HG03280 (cell line): ENCODE measurements around the gene CRYL1.

ENCODE experiments used
- ATAC-seq: cut with Tn5 transposase; IDR thresholded peaks from one replicate; pipeline ENCODE4 v1.9.1; 2021; ENCODE audit warnings: mild to moderate bottlenecking, moderate library complexity; ENCODE audit not compliant: unreplicated experiment

Gene CRYL1

DNA sequence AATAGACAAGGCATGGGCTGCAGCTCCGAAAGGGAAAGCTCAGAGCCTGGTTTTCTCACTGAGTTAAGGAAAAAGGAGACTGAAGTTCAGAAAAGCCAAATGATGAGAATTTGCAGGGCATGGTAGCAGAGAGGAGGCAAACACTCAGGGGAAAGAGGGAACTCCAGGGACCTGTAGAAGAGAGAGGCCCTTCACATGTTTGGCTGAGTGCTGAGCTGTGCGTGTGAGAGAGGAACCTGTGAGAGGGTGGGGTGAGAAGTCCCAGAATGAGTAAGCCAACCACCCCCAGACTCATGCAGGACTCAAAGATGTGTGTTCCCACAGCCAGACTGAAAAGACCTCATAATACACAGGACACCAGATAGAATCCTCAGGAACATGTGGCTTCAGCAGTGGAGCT lies 2.8 kb upstream of the CRYL1 start:
- ATAC-seq = no peak

DNA sequence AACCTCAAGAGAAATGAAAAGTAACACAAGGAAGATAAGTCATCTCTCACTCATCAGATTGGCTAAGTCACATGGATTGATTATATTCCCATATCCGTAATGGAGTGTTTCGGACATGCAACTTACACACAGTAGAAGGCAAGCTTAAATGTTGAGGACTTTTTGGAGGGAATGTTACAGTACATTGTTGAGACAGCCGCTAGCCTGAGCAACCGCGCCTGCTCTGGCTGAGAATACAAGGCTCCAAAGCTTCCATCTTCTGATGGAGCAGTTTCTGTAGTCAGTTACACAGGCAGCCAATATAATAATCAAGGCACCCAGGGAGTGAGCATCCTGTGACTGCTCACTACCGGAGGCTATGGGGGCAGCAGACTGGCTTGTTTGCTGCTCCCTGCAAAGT lies 1.0 kb upstream of the CRYL1 start:
- no peak for ATAC-seq

- peak; percentile 25 for ATAC-seq
These were observed 485 bp downstream of the CRYL1 start for GRCh38 chr13:20525144-20525600.

GRCh38 chr13:20521364-20522115 lies 4.1 kb downstream of the CRYL1 start:
- ATAC-seq = no peak

- ATAC-seq = no peak
These were observed 5.8 kb downstream of the CRYL1 start for GRCh38 chr13:20519875-20520274.

GRCh38 chr13:20518660-20519100 lies 7.0 kb downstream of the CRYL1 start:
- ATAC-seq = no peak

DNA sequence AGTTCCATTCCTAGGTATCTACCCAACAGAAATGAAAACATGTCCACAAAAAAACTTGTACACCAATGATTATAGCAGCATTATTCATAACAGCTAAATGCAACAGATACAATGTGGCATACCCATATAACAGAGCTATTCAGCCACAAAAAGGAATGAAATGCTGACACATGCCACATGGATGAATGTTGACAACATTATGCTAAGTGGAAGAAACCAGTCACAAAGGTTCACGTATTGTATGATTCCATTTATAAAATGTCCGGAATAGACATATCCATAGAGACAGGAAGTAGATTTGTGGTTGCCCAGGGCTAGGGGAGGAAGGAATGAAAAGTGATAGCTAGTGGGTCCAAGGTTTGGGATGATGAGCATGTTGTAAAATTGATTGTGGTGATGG lies 10.8 kb downstream of the CRYL1 start:
- ATAC-seq = no peak

GRCh38 chr13:20513466-20513995 lies 12.1 kb downstream of the CRYL1 start:
- ATAC-seq = no peak

DNA sequence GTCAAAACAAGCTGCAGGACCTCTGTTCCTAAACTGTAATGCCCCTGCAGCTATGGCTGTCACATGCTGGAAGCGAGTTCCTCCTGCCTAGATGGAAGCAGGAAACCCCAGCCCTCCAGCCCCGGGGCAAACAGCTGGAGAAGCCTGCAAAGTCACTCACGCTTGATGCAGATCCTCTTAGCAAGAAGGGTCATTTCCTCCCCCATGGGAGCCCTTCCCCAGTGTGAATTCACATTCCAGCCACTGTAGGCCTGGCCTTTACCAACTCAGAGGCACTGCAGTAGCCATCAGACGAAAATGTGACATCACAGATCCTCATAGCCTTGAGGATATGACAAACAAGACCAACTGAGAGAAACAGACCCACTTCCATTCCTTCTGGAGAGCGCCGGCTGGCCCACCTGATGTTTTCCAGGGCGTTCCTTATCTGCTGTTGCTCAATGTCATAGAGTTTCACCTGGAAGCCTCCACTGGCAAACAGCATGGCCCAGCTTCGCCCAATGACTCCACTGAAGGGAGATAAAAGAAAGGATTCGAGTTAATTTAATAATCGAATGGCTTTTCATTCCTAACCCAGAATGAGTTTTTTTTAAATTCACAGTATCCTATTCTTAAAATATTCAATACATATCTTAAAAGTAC lies 13.5 kb downstream of the CRYL1 start:
- no peak for ATAC-seq

DNA sequence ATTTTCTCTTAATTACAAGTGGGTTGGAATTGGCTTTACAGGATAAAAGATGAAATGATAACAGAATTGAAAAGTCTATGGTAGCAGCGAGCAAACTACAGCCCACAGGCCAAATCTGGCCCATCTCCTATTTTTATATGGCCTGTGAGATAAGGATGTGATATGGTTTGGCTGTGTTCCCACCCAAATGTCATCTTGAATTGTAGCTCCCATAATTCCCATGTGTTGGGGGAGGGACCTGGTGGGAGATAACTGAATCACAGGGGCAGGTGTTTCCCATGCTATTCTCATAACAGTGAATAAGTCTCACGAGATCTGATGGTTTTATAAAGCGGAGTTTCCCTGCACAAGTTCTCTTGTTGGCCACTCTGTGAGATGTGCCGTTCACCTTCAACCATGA lies 19.0 kb downstream of the CRYL1 start:
- ATAC-seq = no peak

DNA sequence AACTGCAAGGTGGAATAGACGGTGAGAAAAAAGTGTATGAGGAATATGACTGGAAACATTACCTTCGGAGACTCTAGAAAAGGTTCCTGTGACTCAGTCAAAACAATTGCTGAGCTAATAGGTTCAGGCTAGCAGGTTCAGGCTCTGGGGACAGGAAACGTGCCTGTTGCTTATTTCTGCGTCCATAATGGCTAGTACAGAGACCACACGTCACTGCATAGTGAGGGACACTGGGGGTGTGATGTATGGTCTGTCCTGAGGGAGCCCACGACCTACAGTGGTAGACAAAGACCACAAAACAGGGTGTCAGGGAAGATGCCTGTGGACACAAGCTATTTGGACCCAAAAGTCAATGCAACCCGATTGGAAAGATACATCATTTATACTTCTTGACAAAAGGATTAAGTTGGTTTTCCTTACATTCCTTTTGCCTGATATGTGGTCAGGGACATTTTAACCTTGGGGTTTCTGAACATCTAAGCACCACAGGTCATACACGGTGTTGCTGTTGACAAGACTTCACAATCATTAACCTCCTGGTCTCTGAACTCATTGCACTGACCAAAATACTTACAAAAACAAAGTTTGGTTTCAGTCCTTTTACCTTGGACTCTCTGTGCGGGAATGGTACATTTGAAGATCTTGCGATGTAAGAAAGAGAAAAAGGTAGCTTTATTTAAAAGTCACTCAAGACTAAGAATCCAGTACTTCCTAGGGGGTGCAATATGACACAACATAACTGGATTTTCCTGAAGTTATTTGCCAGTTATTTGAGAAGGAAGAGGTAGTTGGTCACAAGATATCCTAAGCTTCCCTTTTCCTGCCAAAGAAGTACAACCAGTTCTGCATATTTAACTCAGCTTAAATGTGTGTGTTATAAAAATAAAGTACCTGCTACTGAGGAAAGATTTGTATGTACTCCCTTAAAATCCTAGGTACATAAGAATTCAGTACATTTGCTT lies 20.0 kb downstream of the CRYL1 start:
- ATAC-seq = no peak

DNA sequence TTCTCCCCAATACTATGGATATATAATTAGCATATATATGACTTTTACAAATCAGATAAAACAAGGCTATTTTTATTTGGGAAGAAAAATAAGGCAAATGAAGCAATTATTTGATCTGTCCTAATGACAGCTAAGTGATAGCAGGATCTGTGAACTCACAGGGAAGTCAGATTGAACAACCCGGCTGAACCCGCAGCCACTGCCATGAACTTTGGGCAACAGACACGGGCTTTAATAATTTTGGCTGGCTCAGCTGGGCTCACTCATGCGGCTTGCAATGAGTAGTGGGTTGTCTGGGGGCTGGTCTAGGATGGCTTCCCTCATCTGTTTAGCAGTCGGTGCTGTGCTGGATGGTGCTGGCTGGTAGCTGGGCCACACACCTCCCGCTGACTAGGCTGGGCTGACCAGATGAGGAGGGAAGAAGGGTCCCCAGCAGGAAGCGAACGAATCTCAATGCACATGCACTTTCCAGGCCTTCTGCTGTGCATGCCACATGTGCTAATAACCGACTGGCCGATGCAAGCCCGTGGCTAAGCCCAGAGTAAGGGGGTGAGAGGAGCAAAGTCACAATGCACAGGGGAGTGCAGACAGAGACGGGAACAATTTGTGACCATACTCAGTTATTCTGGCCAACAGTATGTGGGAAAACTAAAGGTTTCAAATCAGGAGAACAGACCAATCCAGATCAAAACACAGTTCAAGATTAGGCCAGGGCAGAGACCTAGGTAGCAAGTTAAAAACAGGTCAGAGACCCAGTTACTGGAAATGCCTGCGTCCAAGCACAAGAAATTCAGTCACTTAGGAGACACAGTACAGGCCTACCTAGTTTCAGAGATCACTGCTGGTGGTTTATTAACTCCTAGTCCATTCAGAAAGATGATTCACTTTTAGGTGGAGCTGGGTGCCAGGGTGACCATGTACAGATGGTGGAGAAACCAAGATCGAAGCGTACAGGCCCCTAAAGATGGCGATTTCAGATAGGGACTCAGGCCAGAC lies 22.3 kb downstream of the CRYL1 start:
- no peak for ATAC-seq

GRCh38 chr13:20501592-20501991 lies 24.1 kb downstream of the CRYL1 start:
- no peak for ATAC-seq

GRCh38 chr13:20501120-20501519 lies 24.5 kb downstream of the CRYL1 start:
- ATAC-seq = no peak

DNA sequence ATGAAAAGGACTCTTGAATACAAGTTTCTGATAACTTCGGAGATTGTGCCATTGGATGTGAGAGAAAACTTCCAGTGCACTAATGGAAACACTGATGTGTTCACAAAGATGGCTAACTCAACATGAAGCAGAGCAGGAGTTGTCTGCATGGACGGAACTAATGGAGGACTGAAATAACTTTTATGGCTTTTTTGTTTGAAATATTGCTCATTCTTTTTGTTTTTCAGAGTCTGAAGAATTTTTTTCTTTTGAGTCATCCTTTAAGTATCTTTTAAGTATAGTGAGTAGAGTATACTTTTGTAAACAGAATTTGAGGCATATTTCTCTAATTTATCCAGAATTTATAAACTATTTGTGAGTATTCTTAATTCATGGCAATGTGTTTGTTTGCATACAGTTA lies 25.7 kb downstream of the CRYL1 start:
- no peak for ATAC-seq

DNA sequence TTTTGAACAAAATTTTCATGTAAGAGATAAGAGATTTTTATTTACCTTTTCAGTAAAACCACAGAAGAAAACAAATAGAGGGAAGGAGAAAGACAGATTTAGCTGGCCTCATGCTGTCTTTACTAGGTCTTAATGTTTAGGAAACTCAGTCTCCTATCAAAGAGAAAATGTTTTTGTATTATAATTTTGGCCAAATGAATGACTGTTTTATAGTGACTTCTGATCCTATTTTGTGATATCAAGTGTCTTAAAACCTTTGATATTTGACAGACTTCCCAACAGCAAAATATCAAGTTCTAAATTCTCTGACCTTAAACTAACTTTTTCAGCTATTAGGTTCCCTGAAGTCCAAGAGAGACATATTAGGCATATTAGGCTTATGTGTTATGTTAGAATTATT lies 27.0 kb downstream of the CRYL1 start:
- no peak for ATAC-seq

DNA sequence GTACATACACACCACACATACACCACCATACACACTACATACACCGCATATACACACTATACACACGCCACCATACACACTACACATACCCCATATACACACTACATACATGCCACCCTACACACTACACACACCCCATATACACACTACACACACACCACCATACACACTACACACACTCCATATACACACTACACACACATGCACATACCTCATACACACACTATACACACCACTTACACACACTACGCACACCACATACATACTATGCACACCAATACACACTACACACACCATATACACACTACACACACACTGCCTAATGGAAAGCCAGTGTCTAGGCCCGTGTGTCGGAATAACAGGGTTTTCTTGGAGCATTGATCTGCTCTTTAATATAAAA lies 27.5 kb downstream of the CRYL1 start:
- ATAC-seq = no peak

- no peak for ATAC-seq
These were observed 28.5 kb downstream of the CRYL1 start for GRCh38 chr13:20497006-20497775.
